Activated CD4-positive, alpha-beta T cell treated with anti-CD3 and anti-CD28 coated beads, Interleukin-10, Interleukin-2, amounts not matched to agents 100 ng/mL and 50 ng/mL, durations not matched to agents 16 hours and 8 hours (primary cell): ENCODE results near the gene CROCC2.

Experiments used
- DNase-seq: peaks from one replicate; pipeline ENCODE4 v3.0.0-alpha.2; 2020

CROCC2 gene

DNA sequence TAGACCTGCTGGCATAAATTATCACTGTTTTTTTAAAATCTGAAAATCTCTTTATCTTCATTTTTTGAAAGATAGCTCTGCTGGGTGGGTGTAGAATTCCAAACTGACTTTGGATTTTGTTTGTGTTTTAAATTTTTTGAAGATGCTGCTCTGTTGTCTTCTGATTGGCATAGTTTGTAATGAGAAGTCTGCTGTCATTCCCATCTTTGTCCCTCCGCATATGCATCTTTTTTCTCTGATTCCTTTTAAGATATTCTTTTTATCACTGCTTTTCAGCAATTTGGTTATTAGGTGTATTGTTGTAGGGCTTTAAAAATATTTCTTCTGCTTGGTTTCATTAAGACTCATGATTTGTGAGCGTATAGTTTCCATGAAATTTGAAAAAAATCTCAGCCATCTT, 99.4 kb downstream of the CROCC2 start:
- no peak for DNase-seq

DNA sequence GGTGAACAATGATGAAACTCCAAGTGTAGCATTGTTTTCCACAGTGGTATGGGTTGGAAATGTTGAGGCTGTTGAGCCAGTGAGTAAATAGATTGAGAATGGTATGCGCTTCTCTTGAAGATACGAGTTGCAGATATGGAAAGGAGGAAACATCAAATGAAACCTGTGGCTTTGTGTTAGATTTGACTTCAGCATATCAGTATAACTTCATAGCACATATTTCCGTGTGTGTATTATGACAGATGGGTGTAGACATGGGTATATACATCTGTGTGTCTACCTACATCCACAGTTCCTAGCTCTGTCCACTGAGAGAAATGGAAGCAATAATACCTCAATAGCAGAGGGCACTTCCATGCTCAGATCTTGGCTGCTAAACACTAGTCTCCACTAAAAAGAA, 100.3 kb downstream of the CROCC2 start:
- no peak for DNase-seq

DNA sequence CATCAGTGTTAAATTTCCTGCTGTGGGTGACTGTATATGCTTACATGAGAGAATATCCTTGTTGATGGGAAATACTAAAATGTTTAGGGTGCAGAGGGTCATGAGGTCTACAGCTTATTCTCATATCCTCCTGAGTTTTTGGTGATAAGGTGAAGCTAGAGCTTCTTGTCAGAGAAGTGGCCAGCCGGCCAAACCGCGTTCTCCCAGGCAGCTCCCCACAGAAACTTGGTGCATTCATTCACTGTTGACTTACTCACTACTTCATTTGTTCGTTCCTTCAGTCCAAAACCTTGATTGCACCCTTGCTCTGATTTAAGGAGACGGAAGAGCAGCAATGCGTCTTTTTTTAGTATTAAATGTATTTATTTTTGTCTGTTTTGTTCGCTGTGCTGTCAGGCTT, 101.0 kb downstream of the CROCC2 start:
- no peak for DNase-seq

DNA sequence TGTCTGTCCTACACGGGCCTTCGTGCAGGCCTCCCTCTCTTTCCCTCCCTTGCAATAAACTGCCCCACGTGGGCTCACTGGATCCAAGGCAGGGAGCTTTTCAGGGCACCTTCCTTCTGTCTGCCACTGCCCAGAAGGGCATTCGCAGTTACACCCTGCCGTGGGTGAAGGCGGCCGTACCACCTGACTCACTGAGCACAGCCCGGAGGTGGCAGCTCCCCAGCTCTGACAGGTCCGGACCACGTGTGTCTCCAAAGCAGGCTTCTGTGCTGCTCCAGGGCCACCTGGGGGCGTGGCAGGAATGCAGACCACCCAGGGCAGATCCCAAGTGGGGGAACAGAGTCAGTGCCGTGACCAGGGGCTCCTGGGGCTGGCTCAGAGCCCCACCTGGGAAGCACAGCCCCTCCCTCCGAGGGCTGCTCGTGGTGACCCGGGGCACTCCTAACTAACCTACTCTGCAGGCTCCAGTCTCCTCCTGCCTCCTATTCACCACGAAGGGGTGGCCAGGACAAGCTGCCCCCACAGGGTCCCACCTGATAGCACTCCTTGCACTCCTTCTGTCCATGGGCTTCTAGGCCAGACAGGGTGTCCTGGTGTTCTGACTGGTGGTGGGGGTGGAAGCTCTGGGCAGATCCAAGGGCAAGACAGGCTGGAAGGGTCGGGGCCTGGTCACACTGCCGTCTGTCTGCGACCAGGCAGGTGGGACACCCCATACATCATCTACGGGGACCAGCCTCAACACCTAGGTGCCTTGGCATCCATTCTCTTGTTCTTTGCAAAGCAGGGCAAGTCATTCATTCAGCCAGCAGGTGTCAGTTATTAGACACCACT, 102.0 kb downstream of the CROCC2 start:
- no peak for DNase-seq

DNA sequence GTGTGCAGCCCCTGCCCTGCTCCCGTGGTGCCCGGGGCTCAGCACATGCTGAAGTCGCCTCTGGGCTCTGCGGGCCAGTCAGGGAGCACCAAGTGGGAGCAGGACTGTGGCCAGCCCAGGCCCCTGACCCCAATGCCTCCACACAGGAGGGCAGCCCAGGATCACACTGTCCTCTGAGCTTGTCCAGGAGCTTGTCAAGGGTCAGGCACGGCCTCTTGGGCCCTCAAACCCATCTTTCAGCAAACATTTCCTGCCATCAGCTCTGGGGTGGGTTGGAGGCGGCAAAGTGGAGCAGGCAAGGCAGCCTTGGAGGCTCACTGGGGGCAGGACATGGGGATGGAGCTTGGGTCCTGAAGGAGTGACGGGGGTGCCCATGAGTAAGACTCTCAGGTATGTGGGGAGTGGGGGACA, 102.6 kb downstream of the CROCC2 start:
- DNase-seq, result no peak

DNA sequence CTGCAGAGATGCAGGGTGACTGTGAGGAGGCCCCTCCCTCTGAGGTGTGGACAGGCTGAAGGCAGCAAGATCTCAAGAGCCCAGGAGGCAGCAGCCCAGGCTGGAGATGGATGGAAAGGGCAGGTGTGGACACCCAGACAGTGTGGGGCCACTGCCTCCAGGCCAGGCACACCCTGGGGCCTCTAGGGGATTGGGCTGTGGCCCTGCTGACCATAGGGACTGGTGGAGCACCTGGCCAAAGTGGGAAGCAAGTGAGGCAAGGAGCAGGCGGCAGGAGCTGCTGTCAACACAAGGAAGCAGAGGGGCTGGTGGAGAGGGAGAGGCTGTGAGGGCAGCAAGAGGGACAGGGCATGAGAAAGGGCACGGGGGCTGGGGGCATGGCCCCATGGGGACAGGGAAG, 103.1 kb downstream of the CROCC2 start:
- no peak for DNase-seq

DNA sequence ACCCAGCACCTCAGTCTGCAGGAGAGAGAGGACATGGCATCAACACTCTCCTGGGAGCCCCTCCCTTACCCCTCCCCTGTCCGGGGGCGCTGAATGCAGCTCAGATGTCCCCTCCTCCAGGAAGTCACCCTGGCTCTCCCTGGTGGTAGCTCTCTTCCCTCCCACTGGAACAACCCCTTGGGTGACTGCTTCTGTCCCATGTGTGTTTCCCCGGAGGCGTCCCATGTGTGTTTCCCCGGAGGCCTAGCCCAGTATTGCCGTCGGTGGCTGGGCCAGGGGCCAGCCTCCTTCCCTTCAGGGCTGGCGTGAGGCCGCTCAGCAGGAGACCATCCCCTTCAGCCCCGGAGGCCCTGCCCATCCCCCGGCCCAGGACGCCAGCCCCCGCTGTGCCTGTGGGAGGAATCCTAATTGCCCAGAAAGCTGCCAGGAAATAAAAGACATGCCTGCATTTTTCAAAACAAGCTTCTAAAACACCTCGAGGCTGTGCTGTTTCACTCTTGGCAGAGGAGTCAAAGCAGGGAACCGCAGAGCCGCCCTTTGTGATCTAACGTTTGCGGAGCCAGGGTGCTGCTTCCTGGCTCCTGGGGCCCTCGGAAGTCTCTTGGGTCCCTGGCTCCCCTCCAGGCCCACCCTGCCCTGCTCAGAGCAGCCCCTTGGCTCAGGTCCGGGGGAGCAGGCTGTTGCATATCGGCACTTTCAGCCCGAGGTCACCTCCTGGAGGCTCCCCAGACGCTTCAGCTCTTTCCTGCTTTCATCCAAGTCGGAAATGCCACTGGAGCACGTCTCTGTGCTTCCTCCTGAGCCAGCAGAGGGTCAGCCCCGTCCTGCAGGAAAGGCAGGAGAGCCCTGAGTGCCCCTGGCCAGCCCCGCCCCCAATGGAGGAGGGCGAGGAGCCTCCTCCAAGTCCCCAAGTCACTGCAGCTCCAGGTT, 103.7 kb downstream of the CROCC2 start:
- peak; percentile 34 for DNase-seq

DNA sequence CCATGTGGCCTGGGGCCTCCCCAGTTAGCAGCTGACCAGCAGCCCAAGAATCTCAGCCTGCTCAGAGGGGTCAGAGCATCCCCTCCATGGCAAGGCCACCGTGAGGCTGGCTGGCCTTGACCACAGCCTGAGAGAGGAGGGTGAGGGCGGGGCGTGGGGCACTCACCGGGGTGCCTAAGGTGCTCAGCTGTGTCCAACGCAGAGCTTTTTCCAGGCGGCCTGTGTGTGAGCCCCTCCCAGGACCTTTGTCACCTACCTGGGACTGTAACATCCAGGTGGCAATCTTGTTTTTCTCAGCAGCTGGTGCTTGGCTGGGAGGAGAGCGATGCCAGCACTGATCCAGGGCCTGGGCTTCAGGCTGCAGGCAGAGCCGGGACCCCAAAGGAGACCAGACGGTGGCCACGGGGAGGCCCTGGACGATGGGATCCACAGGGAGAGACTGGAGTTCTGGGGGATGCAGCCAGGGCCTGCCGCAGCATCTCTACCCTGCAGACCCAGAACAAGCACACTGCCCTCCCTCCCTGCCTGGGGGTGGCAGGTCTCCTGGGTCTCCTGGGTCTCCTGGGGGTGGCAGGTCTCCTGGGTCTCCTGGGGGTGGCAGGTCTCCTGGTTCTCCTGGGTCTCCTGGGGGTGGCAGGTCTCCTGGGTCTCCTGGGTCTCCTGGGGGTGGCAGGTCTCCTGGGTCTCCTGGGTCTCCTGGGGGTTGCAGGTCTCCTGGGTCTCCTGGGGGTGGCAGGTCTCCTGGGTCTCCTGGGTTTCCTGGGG, 104.6 kb downstream of the CROCC2 start:
- DNase-seq, result no peak

DNA sequence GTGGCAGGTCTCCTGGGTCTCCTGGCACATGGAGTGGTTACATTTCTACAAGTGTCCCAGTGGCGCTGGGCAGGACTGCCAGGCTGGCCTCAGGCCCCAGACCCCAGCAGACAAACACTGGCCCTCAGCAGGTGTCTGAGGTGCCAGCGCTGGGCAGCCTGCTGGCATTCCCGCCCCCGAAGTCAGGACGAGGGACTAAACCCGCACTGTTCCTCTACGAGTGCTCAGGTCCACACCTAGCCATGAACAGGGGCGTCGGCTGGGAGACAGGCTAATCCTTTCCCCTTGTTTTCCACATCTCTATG, 105.1 kb downstream of the CROCC2 start:
- DNase-seq, result no peak

DNA sequence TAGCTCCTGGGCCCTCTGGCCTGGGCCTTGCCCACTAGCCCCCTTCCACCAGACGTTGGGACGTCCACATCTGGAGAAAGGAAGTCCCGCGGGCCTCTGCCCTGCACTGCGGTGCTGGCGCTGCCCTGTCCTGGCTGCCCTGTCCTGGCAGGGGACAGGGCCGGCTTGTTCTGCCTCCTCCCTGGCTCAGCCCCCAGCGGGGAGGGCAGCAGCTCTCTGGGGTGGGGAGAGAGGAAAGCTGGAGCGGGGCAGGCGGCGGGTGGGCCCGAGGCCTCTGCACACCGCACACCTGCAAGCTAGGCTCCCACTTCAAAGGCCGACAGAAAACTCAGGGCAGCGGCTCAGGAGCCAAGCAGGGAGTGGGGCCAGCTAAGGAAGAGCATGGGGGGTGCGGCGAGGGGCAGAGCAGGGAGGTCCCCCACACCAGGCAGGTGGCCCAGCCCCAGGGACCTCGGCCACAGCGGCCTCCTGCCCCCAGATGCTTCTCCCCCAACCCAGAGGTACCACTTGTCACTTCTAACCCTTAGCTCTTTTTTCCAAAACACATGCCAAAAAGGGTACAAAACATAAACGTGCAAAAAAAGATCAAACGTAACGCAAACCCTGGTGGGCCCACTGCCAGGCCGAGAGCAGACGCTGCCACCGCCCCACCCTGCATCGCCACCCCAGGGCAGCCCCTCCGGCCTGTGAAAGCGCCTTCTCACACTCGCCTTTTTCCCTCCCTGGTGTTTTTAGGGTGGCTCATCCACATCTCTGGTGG, 105.8 kb downstream of the CROCC2 start:
- no peak for DNase-seq

DNA sequence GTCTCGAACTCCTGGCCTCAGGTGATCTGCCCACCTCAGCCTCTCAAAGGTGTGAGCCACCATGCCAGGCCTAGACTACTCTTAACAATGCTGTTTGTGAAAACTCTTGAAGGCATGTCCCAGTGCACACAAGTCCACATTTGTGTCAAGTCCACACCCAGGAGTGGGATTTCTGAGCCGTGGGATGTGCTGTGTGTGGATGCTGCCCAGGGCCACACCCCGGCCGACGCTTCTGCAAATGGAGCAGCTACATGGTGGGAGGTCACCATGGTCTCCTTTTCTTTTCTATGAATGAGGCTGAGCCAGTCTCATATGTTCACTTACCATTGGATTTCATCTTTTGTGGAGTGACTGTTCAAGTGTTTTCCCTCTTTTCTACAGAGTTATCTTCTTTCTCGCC, 108.1 kb downstream of the CROCC2 start:
- no peak for DNase-seq

DNA sequence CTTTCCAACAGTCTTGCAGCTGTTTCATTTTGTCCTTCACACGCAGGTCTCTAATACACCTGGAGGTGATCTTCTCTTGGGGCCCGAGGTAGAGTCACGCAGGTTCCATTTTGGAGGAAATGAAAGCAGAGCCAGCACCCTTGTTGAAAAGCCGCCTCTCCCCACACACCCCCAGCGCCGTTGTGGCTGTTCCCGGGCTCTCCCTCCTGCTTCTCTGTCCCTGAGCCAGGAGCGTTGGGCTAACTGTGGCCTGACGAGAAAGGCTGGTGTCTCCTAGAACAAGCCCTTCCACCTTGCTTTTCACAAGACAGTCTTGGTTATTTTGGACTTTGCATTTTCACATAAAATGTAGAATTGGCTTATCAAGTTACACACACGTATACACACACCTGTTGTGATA, 108.6 kb downstream of the CROCC2 start:
- DNase-seq, result no peak

DNA sequence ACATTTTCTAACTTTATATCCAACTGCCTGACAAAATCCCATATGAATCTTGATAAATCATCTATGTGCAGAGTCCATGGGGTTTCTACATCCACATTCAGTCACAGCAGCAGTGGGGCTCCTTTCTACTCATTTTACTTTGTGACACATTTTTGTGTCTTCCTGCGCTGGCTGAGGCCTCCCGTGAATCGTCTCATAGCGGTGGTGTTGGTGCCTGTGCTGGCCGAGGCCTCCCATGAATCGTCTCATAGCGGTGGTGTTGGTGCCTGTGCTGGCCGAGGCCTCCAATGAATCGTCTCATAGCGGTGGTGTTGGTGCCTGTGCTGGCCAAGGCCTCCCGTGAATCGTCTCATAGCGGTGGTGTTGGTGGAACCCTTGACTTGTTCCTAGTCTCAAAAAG, 109.3 kb downstream of the CROCC2 start:
- DNase-seq, result no peak

DNA sequence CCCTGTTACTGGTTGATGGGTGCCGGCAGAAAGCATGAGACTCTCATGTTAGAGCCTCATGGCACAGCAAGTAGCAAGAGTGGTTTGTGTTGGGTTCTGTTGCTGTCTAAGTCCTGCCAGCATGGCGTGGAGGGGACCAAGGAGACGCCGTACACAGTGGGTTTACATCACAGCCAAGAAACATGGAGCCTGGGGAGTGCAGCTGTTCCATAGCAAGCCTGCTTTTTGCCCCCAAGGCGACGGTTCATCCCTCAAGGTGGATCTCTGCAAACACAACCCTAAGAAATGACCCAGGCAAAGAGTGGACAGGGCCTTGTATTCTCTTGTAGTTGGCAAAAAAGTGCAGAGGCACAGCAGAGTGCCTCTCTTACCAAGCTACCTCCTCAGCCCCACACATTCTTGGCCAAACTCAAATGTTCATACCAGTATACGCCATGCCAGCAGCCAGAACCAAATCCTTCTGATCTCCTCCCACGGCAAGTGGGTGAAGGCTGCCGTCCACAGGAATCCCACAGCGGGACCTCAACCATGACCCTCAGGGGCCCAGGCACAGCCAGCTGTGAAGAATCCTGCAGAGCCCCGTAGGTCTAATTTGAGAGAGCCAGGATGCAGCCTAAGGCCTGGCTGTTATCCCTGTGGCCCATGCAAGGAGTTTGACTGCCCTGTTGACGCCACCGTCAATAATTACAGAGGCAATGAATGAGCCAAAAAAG, 111.2 kb downstream of the CROCC2 start:
- no peak for DNase-seq

DNA sequence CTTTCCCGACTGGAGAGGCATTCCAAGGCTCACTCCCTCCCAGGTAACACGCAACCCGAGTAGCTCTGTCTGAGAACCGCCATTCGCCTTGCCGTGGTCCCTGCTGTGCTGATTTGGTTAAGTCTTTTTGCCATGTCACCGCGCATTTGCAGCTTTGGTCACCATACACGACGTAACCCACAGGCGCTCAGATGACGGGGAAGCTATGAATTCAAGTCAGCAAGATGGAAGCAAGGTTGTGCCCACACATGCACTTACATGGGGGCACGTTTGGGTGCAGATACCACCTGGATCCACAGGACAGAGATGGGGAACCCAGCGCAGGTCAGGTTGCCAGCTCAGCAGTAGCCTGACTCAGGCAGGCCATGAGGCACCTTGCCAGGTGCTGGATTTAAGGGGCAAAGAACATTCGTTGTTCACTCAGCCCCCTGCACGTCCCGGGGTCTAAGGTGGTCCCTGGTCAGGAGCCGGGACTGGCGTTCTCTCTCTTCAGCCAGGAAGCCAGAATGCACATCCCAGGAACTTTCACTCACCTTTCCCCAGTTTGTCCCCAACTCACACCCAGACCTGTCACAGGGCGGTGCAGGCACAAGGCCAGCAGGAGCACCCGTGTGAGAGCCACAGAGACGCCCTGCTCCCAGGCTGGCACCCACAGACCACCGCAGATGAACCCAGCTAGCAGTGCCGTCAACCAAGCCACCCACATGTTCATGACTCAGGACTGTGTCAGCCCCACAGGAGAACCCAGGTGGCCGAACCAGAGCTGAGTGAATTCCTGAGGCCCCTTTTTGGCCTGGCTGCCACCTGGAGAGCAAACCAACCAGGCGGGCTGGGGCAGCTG, 112.1 kb downstream of the CROCC2 start:
- no peak for DNase-seq

DNA sequence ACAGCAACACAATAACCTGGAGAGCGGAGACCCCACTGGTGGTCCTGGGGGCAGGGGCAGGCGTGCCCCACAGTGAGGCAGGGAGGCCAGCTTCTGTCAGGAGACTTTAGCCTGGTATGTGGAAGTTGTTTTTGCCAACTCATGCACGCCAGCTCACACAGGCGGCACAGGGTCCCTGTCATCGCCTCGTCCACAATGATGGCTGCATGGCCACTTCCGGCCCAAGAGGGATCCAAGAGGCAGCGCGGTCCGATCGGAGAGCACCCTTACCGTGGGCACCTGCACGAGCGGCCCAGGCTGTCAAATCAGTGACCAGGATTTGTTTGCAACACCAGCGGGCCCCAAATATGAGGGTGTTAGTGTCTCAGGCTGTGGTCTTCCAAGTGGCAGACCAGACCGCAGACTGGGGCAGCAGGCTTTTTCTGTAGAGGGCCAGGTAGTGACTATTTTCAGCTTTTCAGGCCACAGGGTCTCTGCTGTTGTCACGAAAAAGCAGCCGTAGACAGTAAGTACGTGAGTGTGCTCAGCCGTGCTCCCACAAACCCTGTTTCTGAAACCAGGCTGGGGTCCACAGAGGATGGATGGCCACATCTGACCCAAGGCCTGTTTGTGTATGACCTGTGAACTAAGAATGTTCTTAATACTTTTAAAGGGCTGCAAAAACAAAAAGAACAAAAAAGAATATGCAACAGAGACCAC, 113.5 kb downstream of the CROCC2 start:
- no peak for DNase-seq

DNA sequence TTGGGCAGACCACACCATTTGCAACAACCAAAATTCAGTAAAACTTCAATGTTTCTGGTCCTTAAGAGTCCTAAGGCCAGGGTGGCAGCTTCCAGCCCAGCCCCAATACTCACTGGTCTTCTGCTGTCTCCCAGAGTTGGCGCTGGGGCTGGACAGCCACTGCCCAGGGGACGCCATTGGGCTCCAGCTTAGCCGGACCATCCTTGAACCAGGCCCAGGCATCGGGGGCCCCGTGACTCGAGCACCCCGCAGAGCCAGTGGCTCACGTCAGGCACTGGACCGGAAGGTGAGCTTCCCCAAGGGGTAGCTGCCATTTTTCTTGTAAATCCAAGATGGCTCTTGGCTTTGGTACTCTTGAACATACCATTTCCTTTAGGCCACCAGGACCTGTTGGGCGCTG, 114.1 kb downstream of the CROCC2 start:
- no peak for DNase-seq

DNA sequence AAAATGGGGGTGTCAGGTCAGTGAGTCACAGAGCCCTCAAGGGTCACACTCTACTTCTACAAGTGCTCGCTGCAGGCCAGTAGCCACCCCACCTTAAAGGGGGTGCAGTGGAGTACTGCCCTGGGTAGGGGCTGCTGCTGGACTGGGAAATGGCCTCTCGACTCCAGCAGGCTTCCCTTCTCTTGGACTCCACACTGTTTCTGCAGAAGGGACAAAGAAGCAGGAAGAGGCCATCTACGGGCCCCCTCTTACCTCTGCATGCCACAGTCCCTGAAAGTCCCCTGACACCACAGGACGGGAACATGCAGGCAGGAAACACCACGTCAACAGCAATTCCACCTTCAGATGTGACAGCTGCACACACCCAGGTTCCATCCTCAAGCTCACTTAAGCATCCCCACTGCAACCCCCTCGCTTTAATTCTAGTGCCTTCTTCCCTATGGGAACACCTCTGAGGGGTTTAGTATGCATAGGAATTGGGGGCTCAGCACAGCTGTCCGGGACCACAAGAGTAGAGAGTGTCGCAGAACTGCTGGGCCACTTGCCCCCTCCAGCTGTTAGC, 114.6 kb downstream of the CROCC2 start:
- DNase-seq, result no peak

DNA sequence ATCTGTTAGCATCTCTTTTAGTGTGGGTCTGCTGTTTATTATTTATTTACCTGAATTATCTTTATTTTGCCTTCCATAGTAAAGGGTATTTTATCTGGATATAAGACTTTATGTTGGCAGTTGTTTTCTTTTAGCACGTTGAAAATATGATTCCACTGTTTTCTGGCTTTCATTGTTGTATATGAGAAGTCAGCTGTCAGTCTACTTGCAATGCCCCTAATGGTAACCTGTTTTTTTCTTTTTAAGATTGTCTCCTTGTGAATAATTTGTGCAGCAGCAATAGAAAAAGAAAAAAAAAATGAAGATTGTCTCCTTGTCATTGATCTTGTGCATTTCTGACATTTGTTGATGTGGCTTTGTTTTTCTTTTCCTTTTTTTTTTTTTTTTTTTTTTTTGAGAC, 119.5 kb downstream of the CROCC2 start:
- no peak for DNase-seq
